HG03039 (cell line): ENCODE data around the gene CSNK1G2.

Source experiments
- ATAC-seq: cut with Tn5 transposase; IDR thresholded peaks from one replicate; pipeline ENCODE4 v1.9.1; 2021; ENCODE audit warnings: mild to moderate bottlenecking, moderate library complexity; ENCODE audit not compliant: unreplicated experiment

Gene CSNK1G2

DNA sequence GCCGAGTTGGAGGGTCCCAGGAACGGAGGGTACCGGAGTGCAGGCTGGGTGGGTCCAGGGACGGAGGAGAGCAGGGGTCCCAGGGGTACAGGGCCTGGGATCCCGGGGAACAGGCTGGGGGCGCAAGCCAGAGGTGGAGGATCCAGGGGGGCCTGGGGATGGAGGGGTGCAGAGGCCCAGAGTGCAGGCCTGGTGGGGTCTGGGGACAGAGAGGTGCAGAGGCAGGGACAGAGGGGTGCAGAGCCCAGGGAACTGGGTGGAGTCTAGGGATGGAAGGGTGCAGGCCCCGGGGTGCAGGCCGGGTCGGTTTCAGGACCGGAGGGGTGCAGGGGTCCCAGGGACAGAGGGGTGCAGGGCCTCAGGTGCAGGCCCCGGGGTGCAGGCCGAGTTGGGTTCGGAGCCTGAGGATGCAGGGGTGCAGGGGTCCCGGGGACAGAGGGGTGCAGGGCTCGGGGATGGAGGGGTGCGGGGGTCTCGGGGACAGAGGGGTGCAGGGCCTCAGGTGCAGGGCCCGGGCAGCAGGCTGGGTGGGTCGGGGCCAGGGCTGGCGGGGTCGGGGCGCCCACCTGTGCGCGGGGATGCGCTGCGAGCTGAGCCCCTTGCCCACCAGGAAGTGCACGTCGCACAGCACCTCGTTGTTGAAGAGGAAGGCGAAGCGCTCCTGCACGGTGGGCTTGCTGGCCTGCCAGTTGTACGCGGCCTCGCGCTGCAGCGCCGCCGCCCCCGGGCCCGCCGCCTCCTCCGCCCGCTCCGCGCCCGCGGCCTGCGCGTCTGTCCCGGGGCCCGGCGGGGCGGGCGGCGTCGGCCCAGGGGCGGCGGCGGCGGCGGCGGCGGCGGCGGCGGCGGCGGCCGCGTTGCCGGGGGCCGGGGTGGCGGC is 74.0 kb downstream of the CSNK1G2 start:
- no peak for ATAC-seq

DNA sequence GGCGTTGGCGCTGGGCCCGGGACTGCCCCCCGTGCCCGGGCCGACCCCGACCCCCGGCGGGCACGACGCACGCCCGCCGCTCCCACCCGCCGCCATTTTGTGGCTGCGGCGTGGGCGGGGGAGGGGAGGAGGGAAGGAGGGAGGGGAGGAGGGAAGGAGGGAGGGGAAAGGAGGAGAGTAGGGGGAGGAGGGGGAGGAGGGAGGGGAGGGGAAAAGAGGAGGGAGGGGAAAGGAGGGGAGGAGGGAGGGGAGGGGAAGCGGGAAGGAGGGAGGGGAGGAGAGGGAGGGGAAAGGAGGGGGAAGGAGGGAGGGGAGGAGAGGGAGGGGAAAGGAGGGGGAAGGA is 74.6 kb downstream of the CSNK1G2 start, which contains the start of gene BTBD2:
Gene BTBD2, minus strand, starts transcription at position 107 of the 343 bp plus-strand sequence. Its CDS starts 11 bp downstream, at position 96.
- ATAC-seq, result no peak

DNA sequence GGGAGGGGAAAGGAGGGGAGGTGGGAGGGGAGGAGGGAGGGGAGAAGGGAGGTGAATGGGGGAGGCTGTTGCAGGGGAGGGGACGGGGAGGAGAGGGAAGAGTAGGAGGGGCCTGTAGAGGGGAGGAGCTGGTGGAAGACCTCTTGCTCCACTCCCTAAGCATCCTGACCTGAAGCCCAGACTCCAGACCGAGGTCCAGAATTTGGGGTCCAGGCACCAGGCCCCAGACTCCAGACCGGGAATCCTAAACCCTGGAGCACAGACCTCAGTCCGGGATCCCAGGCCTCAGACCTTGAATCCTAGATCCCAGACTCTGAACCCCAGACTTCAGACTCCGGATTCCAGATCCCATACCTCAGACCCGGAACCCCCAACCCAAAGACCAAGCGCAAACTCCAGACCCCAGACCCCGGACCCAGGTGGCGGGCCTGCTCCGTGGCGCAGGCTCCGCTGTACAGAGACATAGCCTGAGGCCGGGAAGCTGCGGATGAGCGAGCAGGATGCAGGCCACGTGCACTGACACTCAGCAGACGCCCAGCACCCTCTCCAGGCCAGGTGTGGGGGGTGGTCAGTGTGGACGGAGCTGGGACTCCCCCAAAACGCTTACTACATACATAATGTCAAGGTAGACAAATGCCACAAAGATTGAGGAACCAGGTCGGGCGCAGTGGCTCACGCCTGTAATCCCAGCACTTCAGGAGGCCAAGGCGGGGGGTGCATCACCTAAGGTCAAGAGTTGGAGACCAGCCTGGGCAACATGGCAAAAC is 75.3 kb downstream of the CSNK1G2 start:
- ATAC-seq, result no peak

DNA sequence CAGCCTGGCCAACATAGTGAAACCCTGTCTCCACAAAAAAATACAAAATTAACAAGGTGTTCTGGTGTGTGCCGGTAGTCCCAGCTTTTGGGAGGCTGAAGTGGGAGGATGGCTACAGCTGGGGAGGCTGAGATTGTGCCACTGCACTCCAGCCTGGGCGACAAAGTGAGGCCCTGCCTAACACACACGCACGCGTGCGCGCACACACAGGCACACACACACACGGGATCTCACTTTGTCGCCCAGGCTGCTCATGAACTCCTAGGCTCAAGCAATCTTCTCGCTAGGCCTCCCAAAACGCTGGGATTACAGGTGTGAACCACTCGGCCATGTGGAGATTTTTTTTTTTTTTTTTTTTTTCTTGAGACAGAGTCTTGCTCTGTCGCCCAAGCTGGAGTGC is 77.8 kb downstream of the CSNK1G2 start:
- ATAC-seq, result no peak

DNA sequence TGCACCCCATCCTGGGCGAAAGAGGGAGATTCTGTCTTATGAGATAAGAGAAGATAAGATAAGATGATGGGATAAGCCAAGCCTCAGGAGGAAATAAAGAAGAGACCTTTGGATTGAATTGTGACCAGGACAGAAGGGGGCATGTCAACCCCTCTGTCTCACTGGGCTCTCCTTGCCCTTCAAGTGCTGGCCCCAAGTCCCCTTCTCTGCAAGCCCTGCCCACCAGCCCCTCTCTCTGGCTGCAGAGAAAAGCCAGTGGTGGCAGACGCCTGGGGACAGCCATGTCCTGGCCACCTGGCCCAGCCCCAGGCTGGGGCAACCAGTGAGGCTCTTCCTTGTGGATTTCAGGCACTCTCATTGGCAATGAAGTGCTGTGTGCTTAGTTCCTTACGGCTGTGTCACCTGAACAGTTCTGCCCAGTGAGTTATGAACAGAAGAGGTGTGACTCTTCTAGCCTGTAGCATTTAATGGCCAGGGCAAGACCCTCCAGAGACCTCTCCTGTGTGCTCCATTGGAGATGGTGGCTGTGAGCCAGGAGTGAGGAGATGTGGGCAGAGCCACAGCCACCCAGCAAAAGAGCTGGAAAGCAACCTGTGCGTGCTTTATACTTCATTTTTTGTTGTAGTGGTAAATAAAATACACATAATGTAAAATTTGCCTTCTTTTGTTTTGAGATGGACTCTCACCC is 80.6 kb downstream of the CSNK1G2 start:
- ATAC-seq, result no peak

DNA sequence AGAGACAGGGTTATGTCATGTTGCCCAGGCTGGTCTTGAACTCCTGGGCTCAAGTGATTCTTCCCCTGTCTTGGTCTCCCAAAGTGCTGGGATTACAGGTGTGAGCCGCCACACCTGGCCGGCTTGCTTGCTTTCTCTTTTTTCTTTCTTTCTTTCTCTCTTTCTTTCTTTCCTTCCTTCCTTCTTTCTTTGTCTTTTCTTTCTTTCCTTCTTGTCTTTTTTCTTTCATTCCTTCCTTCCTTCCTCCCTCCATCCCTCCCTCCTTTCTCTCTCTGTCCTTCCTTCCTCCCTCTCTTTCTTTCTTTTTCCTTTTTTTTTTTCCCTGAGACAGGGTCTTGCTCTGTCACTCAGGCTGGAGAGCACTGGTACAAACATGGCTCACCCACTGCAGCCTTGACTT is 81.3 kb downstream of the CSNK1G2 start:
- no peak for ATAC-seq

DNA sequence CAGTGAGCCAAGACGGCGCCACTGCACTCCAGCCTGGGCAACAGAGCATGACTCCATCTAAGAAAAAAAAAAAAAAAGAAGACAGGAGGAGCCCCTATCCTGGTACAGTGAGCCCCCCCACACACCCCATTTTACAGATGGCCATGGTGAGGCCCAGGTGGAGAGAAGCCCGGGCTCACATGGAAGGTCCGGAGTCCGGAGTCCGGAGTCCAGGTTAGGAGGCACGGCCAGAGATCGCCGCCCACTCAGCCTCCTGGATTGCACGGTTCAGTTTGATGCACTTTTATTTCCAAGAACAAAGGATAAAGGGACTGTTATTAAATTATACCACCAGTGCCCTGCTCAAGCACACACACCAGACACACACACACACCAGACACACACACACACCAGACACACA is 85.8 kb downstream of the CSNK1G2 start:
- ATAC-seq, result no peak

DNA sequence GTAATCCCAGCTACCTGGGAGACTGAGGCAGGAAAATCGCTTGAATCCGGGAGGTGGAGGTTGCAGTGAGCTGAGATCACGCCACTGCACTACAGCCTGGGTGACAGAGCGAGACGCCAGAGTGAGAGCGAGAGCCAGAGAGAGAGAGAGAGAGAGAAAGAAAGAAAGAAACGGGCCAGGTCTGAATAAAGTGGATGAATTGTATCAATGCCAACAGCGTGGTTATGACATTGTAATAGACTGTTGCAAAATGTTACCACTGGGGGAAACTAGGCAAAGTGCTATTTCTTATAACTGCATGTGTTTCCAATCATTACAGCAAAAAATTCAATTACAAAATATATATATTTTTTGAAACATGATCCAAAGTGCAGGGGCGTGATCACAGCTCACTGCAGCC is 86.4 kb downstream of the CSNK1G2 start:
- ATAC-seq, result no peak
